ENCODE data around the gene DUS2.
"Not testable (repeated sequence)": the region's sequence is repeated elsewhere in the genome, so short reads cannot be mapped to it uniquely, and the experiment has no call there.

Gene DUS2

GRCh38 chr16:67998779-67999688, 24.1 kb upstream of the DUS2 start, which contains the start of gene DPEP2:
TSS of gene DPEP2 (minus strand) at chr16:67999484. CDS start at chr16:67993212, 6,272 bp downstream.
- not testable (repeated sequence) for DNase-seq

GRCh38 chr16:67999985-68000384, 23.1 kb upstream of the DUS2 start:
- DNase-seq = no peak

- DNase-seq = no peak
Measured at GRCh38 chr16:68000450-68000849, 22.6 kb upstream of the DUS2 start.

GRCh38 chr16:68003031-68003430, 20.1 kb upstream of the DUS2 start:
- DNase-seq = no peak

GRCh38 chr16:68005211-68005610, 17.9 kb upstream of the DUS2 start:
- DNase-seq = no peak

GRCh38 chr16:68005786-68006286, 17.2 kb upstream of the DUS2 start:
- no peak for DNase-seq

- DNase-seq = no peak
Measured at GRCh38 chr16:68009157-68009735, 13.8 kb upstream of the DUS2 start.

- not testable (repeated sequence) for DNase-seq
Measured at GRCh38 chr16:68009872-68010271, 13.2 kb upstream of the DUS2 start.

GRCh38 chr16:68013440-68013839, 9.6 kb upstream of the DUS2 start:
- DNase-seq = no peak

- no peak for DNase-seq
Measured at GRCh38 chr16:68015681-68016080, 7.4 kb upstream of the DUS2 start, which contains the start of gene DPEP2NB. TSS of gene DPEP2NB (minus strand) at chr16:68015911. CDS start at chr16:68015770, 141 bp downstream.

GRCh38 chr16:68019167-68019680, 3.9 kb upstream of the DUS2 start:
- no peak for DNase-seq

- no peak for DNase-seq
Measured at GRCh38 chr16:68021490-68021889, 1.6 kb upstream of the DUS2 start.

GRCh38 chr16:68022278-68022727, 781 bp upstream of the DUS2 start:
- no peak for DNase-seq

- DNase-seq = no peak
Measured at GRCh38 chr16:68028996-68029395, 5.9 kb downstream of the DUS2 start.

- not testable (repeated sequence) for DNase-seq
Measured at GRCh38 chr16:68030108-68030507, 7.0 kb downstream of the DUS2 start.

GRCh38 chr16:68031951-68032350, 8.9 kb downstream of the DUS2 start:
- DNase-seq = no peak

GRCh38 chr16:68033101-68033500, 10.0 kb downstream of the DUS2 start:
- DNase-seq = no peak

GRCh38 chr16:68035227-68035626, 12.1 kb downstream of the DUS2 start:
- DNase-seq = peak; percentile 58

GRCh38 chr16:68037841-68038597, 14.9 kb downstream of the DUS2 start:
- DNase-seq = no peak

GRCh38 chr16:68040506-68041288, 17.6 kb downstream of the DUS2 start:
- peak; percentile 19 for DNase-seq

GRCh38 chr16:68041783-68042182, 18.7 kb downstream of the DUS2 start:
- no peak for DNase-seq

- peak; percentile 60 for DNase-seq
Measured at GRCh38 chr16:68046106-68046505, 23.0 kb downstream of the DUS2 start.
